Stomach (tissue), 4 donors: ENCODE results near the gene OVCH1.

Experiments
- POLR2A ChIP-seq, 4 donors: fragments of 450-650 bp; IDR thresholded peaks; one replicate each; pipeline ENCODE4 v1.6.1; 2016; ENCODE audit warnings: antibody characterized with exemption in 4 of 4, control low read depth in 2 of 4, mild to moderate bottlenecking in 1 of 4, moderate library complexity in 1 of 4
- TF ChIP-seq, protein P1 (sequence below), 7 experiments: fragments of 450-650 bp in 4 of 7; fragments of 200-600 bp in 3 of 7; sonication (generic) in 3 of 7; IDR thresholded peaks; one replicate each; pipeline ENCODE4 v1.5.1; 2016 to 2019; ENCODE audit warnings: antibody characterized with exemption in 7 of 7, control low read depth in 2 of 7, mild to moderate bottlenecking in 1 of 7

DNA sequence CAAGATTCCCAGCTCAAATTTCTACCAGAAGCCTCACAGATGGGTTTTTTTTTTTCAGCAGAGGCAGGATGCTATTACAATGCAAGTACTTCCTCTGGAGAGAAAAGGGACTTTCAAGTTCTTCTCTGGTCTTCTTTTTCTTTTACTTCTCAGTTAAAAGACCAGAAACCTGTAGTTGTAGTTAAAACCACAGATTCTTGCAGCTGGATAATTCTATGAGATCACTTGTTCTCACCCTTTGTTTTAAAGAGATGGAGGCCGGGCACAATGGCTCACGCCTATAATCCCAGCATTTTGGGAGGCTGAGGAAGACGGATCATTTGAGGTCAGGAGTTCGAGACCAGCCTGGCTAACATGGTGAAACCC lies 47.6 kb upstream of the OVCH1 start:
- no peak for TF ChIP-seq POLR2A (IDR thresholded peaks at IDR 0.05)
- TF ChIP-seq, protein P1, sequence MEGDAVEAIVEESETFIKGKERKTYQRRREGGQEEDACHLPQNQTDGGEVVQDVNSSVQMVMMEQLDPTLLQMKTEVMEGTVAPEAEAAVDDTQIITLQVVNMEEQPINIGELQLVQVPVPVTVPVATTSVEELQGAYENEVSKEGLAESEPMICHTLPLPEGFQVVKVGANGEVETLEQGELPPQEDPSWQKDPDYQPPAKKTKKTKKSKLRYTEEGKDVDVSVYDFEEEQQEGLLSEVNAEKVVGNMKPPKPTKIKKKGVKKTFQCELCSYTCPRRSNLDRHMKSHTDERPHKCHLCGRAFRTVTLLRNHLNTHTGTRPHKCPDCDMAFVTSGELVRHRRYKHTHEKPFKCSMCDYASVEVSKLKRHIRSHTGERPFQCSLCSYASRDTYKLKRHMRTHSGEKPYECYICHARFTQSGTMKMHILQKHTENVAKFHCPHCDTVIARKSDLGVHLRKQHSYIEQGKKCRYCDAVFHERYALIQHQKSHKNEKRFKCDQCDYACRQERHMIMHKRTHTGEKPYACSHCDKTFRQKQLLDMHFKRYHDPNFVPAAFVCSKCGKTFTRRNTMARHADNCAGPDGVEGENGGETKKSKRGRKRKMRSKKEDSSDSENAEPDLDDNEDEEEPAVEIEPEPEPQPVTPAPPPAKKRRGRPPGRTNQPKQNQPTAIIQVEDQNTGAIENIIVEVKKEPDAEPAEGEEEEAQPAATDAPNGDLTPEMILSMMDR (IDR thresholded peaks at IDR 0.05) = no peak
